Testis (tissue), 3 donors: ENCODE measurements around the gene TBC1D23. TPM values are rescaled to one million over a fixed set of nuclear protein-coding genes. Genes with fewer than 3 reads are reported as not detected.

Experiments
- DNase-seq: peaks from one replicate; pipeline ENCODE4 v3.0.0-alpha.2; 2019
- H3K27ac ChIP-seq, 2 donors: fragments of 200-600 bp; sonication (generic); one replicate each; pipeline ENCODE4 v1.5.1; 2019
- H3K27me3 ChIP-seq: fragments of 200-600 bp; sonication (generic); one replicate; pipeline ENCODE4 v1.5.1; 2019
- H3K36me3 ChIP-seq: fragments of 200-600 bp; sonication (generic); one replicate; pipeline ENCODE4 v1.5.1; 2017; ENCODE audit warnings: low read depth; ENCODE audit errors: missing control alignments
- H3K4me1 ChIP-seq: fragments of 200-600 bp; sonication (generic); one replicate; pipeline ENCODE4 v1.5.1; 2019
- H3K4me3 ChIP-seq, 2 donors: fragments of 200-600 bp; sonication (generic); one replicate each; pipeline ENCODE4 v1.5.1; 2017 to 2019
- H3K9me3 ChIP-seq: fragments of 200-600 bp; sonication (generic); one replicate; pipeline ENCODE4 v1.5.1; 2017
- CTCF ChIP-seq, 3 experiments: fragments of 450-650 bp in 2 of 3; fragments of 200-600 bp in 1 of 3; sonication (generic) in 1 of 3; IDR thresholded peaks; one replicate each; pipeline ENCODE4 v1.5.1; 2016 to 2019; ENCODE audit warnings: antibody characterized with exemption in 3 of 3, mild to moderate bottlenecking in 2 of 3, moderate library complexity in 1 of 3
- POLR2A ChIP-seq: fragments of 450-650 bp; IDR thresholded peaks from one replicate; pipeline ENCODE4 v1.6.1; 2017; ENCODE audit warnings: antibody characterized with exemption, mild to moderate bottlenecking, moderate library complexity
- WGBS, 2 donors: methylation state at CpG; one replicate each; pipeline ENCODE4 v1.1.5; 2018; 5-methylcytosine and 5-hydroxymethylcytosine counted together
- intact Hi-C: fragments of 100-400 bp; cut with DNase I; formaldehyde crosslinking; loops from one replicate; pipeline ENCODE4 v1.15.1; 2023; ENCODE audit warnings: low total_unique reads
- polyA plus RNA-seq: library from polyadenylated mRNA; stranded (reverse); fragments of 350-450 nt; fragmentation: Illumina TruSeq; extraction: RNeasy Lipid Tissue Mini Kit (QIAGEN cat#74804); gene quantifications from one replicate; pipeline ENCODE4 v1.2.3, GENCODE V29; 2014; ENCODE audit warnings: low read depth, low replicate concordance; ENCODE audit not compliant: insufficient read depth
- total RNA-seq, 2 donors: library from RNA; depleted of rRNA; stranded (reverse); fragments of >200 nt; gene quantifications; one replicate each; pipeline ENCODE4 v1.2.3, GENCODE V29; 2016

TBC1D23 gene
- total and polyA plus RNA-seq, 3 donors from 2014 or later = 20.6 to 35.6 (median 28.7) TPM

GRCh38 chr3:100265016-100265415, 4.2 kb downstream of the TBC1D23 start:
- no peak overlapping the region for H3K4me3 ChIP-seq
- intact Hi-C loops = no loop called here
- H3K27ac ChIP-seq = no peak overlapping the region
- DNase-seq = no peak
- H3K27me3 ChIP-seq = no peaks in the 10 kb centered on the region
- no peak for TF ChIP-seq CTCF (IDR thresholded peaks at IDR 0.05)
- TF ChIP-seq POLR2A = no peak
- peaks cover 23% of the 10 kb centered on the region for H3K4me1 ChIP-seq
- WGBS, 2 donors = 73 to 98% methylated on average over 1 of the region's 1 CpG
- no peaks in the 10 kb centered on the region for H3K9me3 ChIP-seq
- no peaks in the 10 kb centered on the region for H3K36me3 ChIP-seq

GRCh38 chr3:100266531-100266930, 5.7 kb downstream of the TBC1D23 start:
- DNase-seq = no peak
- Histone ChIP-seq H3K36me3 (no peaks in the 10 kb centered on the region), H3K4me3 (no peak overlapping the region), H3K4me1 (peaks cover 23% of the 10 kb centered on the region), H3K27me3 (no peaks in the 10 kb centered on the region), H3K27ac (no peak overlapping the region), H3K9me3 (no peaks in the 10 kb centered on the region)
- TF ChIP-seq POLR2A = no peak
- TF ChIP-seq CTCF (IDR thresholded peaks at IDR 0.05) = no peak
- whole genome bisulfite sequencing, 2 donors = 72 to 74% methylated on average over 1 of the region's 1 CpG
- intact Hi-C loops = no loop called here

- no peak for TF ChIP-seq POLR2A
- H3K27ac ChIP-seq = no peak overlapping the region
- intact Hi-C loops = no loop called here
These were observed 7.4 kb downstream of the TBC1D23 start for GRCh38 chr3:100268156-100268555.

GRCh38 chr3:100269001-100269400, 8.2 kb downstream of the TBC1D23 start:
- Histone ChIP-seq H3K9me3 (no peaks in the 10 kb centered on the region), H3K4me3 (no peak overlapping the region), H3K4me1 (peaks cover 13% of the 10 kb centered on the region), H3K27ac (no peak overlapping the region), H3K27me3 (no peaks in the 10 kb centered on the region), H3K36me3 (no peaks in the 10 kb centered on the region)
- WGBS, 2 donors = 48 to 52% methylated on average over 2 of the region's 2 CpGs
- no peak for DNase-seq
- TF ChIP-seq CTCF (IDR thresholded peaks at IDR 0.05) = no peak
- no peak for TF ChIP-seq POLR2A
- intact Hi-C loops = no loop called here

More at GRCh38 chr3:100268156-100268555, 7.4 kb downstream of the TBC1D23 start:
- Histone ChIP-seq H3K36me3 (no peaks in the 10 kb centered on the region), H3K27me3 (no peaks in the 10 kb centered on the region), H3K9me3 (no peaks in the 10 kb centered on the region), H3K4me3 (no peak overlapping the region), H3K4me1 (peaks cover 13% of the 10 kb centered on the region)
- DNase-seq = no peak

GRCh38 chr3:100269410-100270214, 8.8 kb downstream of the TBC1D23 start:
- 79 to 80% methylated on average over 2 of the region's 2 CpGs for WGBS, 2 donors
- intact Hi-C loops = no loop called here
- Histone ChIP-seq H3K27me3 (no peaks in the 10 kb centered on the region), H3K9me3 (no peaks in the 10 kb centered on the region), H3K4me3 (no peak overlapping the region), H3K36me3 (no peaks in the 10 kb centered on the region), H3K4me1 (peaks cover 13% of the 10 kb centered on the region), H3K27ac (no peak overlapping the region)
- DNase-seq = no peak
- no peak for TF ChIP-seq CTCF (IDR thresholded peaks at IDR 0.05)
- no peak for TF ChIP-seq POLR2A
